Femur (tissue), 1 donor: ENCODE measurements around the gene KATNAL1.

Experiments
- DNase-seq: peaks from one replicate; pipeline ENCODE4 v3.0.0-alpha.2; 2017

Gene KATNAL1

DNA sequence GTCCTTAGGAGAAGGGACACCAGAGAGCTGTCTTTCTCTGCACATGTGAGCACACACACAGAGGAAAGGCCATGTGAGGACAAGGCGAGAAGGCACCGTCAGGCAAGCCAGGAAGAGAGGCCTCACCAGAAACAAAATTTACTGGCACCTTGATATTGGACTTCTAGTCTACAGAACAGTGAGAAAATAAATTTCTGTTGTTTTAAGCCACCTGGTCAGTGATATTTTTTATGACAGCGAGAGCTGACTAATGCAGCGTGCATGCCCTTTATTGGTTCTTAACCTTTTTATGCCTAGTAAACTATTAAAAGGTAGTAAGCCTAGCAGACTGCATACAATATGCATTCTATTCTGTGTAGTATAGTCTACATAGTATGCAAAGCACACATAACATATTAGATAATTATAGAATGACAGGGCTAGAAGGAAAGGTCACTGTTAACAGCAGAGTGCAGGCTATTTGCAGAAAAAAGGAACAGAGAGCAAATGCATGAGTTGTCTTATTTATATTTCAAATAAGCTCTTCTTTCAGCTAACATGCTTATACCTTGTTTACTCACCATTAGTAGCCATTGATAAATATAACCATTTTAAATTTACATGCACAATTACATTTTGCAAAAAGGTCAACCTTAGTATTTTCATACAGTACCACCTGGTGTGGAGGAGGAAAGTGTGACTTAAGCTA is 25.2 kb upstream of the KATNAL1 start:
- DNase-seq, result no peak

DNA sequence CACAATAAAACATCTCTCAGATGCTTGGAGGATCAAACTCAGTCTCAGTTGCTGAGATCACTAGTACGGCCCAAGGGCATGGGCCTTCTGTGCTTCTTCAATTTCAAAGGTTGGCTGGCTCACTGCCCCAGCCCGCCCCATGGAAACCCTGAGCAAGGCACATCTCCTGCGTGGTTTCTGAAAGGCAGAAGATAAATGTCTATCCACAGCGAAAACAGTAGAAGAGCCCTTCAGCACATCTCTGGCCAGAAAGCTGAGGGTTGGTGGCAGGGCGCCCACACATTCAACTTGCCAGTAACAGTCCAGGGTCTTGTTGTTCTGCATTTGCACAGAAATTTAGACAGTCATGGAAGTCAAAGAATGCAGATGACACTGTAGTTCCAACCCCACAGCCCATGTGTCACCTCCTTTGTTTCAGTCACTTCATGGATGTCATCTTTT is 24.0 kb upstream of the KATNAL1 start:
- peak; percentile 47 for DNase-seq

DNA sequence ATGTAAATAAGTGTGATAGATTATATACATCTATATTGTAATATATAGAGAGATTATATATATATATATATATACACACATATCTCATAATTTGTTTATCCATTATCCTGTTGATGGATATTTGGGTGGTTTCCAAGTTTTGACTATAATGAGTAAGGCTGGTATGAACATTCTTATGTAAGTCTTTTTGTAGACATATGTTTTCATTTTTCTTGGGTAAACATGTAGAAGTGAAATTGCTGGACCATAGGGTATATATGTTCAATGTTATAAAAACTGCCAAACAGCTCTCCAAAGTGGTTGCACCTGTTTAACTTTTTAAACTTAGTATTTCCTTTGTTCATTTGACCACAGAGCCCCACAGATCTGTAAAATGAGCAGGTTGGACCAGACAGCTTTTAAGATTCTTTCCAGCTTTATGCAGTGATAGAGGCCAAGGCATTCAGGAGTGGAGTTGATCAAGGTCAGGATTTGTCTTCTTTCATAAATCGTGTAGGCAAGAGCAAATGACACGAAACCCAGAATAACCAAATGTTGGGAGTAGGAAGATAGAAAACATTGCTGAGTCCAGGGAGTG is 21.7 kb upstream of the KATNAL1 start:
- no peak for DNase-seq

DNA sequence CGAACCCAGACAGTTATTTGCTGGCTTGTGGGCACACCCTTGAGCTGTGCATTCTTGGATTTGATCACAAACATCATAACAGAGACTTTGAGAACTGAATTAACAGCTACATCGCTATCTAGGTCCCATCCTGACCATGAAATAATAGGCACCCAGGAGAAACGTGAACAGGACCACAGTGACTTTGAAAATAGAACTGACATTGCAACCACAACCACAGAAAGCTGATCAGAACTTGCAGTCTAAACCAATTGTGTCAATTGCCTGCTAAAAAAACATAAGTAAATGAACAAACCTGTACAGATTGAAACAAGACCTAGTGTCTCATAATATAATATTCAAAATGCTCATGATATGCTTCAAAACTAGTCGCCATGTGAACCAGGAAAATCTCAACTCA is 18.3 kb upstream of the KATNAL1 start:
- no peak for DNase-seq

DNA sequence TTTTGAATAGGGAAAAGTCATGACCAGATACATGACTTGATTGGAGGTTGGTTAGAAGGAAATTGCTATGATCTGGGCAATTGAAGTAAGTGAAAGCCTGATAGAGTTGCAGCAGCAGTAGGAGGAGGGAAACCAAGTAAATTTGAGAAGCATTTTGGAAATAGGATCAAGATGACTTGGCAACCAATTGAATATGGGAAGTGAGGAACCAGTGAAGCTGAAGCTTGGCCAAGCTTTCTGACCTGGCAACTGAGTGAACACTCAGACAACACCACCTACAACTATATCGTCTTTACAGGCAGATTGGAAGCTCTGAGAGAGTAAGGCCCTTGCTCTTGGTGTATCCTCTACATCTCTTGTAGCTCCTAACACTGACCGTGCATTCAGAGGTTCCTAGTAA is 16.2 kb upstream of the KATNAL1 start:
- no peak for DNase-seq

DNA sequence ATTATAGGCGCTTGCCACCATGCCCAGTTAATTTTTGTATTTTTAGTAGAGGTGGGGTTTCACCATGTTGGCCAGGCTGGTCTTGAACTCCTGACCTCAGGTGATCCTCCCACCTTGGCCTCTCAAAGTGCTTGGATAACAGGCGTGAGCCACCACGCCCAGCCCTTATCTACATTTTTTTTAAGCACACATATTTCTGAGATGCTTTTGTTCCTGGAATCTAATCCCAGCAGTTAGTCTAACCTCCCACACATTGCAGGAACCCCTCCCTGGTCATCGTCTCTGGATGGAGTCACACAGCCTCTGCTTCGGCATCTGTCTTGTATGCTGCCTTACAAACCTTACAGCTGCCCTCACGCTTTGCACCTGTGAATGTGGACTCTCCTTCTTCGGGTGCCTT is 15.1 kb upstream of the KATNAL1 start:
- no peak for DNase-seq

DNA sequence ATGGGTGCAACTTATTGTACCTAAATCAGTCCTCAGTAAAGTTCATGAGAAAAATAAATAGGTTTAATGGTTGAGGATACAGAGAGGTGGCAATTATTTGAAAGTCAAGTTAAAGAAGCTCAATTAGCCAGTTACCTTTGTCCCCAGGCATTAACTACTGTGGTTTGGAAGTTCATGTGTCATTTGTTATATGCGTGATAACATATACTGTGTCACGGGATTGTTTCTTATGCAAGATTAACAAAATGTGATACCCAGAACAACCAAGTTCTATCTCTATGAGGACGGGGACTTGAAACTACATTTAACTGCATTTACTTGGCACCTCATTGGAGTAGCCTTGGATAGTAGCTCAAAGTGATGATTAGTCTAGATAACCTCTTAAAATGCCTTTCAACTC is 13.9 kb upstream of the KATNAL1 start:
- DNase-seq, result no peak

DNA sequence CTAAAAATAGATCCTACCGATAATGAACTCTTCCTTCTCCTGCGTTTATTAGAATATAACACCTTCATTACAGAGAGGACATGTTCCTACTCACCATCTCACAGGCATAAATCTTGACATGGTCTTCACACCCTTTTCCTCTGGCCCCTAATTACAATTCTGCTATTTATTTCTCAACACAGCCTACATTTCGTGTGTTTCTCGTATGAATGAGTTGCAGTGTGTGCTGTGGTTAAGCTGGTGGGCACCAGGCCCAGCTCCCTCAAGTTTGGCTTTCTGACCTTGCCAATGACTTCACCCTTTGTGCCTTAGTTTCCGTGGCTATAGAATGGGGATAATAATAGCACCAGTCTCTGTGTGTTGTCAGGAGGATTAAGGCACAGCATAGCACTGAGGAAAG is 12.3 kb upstream of the KATNAL1 start:
- peak; percentile 62 for DNase-seq

DNA sequence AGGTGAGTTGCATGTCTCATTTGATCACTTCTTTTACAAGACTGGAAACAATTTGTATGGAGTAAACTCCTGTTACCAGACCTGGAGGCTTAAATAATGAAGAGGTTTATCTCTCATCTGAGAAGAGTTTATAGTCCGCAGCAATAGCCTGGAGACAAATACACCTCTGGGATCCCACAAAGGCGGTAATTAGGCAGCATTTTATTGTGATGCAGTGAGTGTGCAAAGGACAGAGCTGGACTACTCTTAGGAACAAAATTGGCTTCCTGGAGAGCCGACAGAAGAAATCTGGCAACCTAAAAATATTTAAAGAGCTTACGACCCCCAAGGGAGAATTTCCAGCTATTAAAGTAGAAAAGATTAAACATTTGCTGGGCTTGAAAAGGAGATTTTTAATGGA is 11.8 kb upstream of the KATNAL1 start:
- DNase-seq, result no peak

DNA sequence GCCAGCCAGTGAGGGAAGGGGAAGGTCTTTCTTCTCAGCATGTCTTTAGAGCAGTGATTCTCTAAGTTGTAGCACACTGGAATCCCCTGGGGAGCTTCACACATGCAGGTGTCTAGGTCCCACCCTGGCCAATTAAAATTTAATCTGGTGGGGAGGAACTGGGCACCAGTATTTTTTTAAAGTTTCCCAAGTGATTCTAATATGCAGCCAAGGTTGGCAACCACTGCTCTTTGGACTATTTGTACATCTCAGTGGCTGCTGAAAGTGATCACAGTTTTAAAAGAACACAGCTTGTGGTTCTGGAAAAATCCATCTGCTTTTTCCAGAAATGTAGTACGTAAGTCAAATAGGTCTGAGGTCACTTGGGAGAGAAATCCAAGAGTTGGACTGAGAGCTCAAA is 10.7 kb upstream of the KATNAL1 start:
- DNase-seq, result no peak

DNA sequence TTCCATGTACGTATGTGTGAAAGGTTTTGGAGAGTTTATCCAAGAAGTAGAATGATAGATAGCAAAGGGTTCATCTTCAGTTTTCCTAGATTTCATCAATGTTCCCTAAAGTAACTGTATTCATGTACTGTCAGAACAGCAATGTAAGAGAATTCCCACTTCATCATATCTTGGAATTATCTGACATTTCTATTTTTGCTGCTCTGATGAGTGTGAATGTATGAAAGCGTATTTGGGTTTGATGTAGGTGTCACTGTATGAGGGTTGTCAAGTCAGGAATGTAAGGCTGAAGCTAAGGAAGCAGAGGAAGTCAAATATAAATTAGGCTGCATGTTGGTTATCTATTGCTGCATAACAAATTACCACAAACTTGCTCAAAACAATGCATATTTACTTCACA is 7.2 kb upstream of the KATNAL1 start:
- no peak for DNase-seq

DNA sequence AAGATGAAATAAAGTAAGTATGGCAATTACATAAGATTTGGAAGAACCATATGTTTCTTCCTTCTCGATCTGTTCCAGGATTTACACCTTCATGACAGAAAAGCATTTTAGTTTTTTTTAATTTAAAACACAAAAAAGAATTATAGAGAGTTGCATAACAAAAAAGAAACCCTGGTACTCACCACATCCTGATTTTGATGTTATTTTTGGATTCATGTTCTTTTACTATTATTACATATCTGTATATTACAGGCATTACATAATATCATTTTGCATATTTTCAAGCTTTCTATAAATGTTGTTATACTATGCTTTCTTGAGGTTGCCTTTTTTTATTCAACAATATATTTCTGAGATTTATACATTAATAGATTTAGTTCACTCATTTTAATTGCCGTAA is 6.7 kb upstream of the KATNAL1 start:
- DNase-seq, result no peak

DNA sequence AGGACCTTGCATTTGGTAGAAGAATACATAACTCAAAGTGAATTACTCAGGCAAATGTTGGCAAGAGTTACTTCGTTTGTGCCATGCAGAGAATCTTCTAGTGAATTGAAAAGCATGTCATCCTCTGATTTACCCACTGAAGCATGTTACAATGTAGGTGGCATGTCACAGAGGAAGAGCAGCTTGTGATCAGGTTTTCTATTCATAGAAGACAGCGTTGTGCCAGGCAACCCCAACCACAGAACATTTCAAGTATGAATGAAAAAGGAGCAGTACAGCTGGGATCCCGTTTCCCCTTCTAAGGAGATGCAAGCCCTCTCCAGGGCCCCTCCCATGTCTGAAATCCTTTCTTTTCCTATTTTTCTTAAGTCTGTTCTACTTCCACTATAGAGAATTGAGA is 6.0 kb upstream of the KATNAL1 start:
- DNase-seq, result no peak

DNA sequence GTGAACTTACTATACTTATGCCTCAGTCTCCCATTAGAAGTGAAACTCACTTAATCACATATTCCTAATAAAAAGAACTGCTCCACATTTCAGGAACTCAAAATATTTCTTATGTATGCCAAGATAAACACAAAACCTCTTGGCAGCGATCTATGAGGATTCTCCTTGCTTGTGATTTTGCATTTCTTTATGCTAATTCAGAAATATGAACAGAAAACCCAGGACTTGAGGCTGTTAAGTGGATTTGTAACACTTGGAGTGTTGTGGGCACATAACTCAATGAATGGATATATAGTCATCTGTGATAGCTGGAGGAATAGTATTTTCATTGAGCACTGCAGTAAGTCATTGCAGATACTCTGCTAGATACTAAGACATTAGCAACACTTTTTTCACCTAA is 5.6 kb upstream of the KATNAL1 start:
- DNase-seq, result no peak

DNA sequence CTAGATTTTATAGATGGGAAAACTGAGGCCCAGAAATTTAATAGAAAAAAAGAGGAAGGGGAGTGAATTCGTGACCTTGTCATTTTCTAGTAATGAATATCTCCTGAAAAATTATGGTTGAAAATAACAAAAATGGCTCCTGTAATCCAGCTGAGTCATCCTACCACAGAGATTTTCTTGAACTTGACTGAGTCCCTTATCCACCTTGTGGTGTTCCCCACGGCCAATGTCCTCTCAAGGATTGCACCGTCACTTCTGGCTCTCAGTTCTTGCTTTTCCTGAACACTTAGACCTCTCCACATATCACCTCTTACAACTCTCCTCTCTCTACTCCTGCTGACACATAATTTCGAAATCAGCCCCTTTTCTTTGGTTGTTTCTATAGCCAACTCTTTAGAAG is 1.2 kb upstream of the KATNAL1 start:
- no peak for DNase-seq

DNA sequence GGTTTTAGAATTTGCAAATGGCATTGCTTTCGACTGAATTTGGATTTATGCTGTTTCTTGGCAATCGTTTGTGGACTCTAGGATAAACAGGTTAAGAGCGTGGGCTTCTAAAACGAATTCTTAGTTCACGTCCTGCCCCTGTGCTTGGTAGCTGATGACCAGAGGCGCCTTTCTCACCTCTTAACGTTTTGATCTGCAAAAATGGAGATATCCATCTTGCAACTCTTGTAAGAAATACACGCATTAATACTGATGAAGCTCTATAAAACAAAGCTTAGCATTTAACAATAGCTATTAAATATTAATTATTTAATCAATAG is 580 bp upstream of the KATNAL1 start:
- no peak for DNase-seq

DNA sequence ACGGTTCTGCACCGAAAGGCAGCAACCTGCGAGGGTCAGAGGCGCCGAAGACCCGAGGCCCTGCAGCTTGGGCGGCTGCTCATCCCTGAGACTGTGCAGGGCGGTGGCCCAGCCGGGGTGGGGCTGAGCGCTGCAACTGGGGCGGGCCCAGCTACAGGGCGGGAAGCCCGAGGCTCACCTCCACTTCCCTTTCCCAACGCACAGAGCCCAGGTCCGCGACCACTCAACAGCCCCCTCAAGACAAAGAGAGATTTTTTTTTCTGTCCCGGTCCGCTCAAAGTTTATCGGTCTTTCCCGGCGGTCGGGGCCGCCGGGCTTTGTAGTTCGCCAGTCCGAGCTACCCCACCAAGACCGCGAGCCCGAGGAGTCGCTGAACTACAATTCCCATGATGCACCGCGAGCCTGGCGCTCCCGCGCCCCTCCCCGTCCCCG is 573 bp downstream of the KATNAL1 start:
- peak; percentile 95 for DNase-seq

DNA sequence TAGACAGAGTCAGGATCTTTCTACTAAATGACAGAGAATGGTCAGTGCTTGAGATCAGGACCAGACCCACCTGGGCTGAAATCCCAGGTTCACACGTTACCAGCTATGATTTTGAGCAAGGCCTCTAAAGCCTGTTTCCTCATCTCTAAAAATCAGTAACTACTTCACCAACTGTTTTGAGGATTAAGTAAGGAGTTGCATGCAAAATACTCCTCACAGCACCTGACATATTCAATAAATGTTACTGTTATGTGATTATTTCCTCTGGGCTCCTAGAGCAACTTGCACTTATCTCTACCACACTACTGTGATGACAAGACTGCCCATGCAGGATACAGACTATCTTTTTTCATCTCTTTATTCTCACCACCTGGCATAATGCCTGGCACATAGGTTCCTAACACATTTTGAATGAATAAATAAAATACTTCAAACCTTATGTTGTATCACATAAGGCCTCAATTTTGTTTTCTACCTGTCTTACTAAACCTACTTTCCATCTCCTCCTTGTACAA is 1.8 kb downstream of the KATNAL1 start:
- DNase-seq, result no peak

DNA sequence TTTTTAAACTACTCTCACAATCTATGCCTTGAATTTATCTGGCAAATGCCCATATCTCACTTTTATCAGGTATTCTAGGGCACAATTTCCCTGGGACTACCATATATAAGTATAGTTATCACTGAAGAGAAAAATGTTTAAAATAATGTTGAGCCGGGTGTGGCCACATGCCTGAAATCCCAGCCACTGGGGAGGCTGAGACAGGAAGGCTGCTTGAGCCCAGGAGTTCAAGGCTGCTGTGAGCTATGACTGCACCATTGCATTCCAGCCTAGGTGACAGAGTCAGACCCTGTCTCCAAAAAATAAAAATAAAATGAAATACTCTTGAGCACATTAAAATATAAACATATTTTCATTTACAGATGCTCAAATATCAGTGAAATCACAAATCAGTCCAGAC is 4.1 kb downstream of the KATNAL1 start:
- DNase-seq, result no peak

DNA sequence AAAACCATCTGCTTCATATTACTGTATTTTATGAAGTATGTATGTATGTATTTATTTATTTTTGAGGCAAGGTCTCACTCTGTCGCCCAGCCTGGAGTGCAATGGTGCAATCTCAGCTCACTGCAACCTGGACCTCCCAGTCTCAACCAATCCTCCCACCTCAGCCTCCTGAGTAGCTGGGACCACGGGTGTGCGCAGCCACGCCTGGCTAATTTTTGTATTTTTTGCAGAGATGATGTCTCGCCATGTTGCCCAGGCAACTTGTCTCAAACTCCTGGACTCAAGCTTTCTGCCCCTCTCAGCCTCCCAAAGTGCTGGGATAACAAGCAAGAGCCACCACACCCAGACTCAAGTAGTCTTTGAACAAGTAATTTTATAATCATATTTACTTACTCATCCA is 5.5 kb downstream of the KATNAL1 start:
- DNase-seq, result no peak

DNA sequence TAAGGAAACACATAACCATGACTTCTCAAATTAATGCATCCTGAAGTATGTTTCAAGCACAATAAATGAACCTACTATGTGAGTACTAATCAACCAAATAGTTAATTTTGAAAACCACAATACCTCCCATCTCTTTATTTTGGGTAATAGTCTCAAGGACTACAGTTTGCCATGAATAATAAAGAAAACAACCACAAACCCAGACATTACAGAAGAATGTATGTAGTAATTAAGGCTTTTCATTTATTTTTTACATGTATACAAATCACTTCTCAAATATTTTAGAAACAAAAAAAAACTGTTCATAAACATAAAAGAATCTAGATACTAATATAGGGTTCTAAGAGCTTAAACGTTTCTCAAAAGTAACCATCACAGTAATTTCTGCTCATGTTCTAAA is 6.8 kb downstream of the KATNAL1 start:
- no peak for DNase-seq

DNA sequence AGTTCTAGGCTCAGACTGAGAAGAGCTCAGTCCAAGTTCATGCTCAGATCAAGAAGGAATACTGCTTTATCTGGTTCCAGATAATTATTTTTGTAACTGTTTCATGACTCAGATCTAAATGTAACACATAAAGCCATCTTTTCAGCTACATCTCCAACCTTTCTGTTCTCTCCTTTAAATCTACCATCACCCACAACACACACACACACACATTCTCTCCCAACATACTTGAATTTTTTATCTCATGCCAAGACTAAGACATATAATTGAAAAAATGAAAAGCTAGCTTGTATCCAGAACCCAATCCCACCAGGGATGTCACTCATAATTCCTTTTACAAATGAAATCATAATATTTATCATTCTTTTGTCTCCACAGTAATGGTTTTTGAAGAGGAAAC is 7.6 kb downstream of the KATNAL1 start:
- no peak for DNase-seq

DNA sequence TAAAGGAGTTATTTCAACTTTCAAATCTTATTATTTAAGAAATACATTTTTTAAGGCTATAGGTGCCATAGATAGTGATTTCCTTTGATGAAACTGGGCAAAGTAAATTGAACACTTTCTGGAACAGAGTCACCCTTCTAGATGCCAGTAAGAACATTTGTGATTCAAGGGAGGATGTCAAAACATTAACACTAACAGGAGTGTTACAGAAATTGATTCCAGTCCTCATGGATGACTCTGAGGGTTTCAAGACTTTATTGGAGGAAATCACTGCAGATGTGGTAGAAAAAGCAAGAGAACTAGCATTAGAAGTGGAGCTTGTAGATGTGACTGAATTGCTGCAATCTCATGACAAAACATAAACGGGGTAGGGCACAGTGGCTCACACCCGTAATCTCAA is 12.2 kb downstream of the KATNAL1 start:
- DNase-seq, result no peak

DNA sequence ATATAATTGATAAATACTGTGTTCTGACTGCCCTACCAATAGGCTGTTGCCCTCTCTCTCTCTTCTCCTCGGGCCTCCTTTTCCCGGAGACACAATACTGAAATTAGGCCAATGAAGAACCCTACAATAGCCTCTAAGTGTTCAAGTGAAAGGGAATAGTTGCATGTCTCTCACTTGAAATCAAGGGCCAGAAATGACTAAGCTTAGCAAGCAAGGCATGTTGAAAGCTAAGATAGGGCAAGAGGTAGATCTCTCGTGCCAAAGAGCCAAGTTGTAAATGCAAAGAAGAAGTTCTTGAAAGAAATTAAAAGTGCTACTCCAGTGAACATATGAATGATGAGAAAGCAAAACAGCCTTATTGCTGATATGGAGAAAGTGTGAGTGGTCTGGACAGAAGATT is 13.3 kb downstream of the KATNAL1 start:
- no peak for DNase-seq

DNA sequence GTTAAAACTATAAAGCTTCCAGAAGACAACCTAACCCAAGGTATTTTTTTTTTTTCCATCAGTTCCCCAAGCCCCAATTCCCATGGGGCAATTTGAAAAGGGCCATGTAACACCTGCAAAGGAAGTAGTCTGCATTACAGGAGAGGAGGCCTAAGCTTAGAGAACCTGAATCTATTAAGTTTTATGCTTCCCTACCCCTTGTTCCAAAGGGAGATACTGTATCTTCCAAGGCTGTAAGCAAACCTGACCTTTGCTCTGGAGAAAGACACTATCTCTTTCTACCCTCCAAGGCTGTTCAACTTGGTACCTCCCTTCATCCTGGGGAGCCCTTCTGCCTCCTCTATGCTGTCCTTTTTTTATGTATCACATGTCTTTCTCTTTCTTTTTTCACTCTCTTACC is 15.0 kb downstream of the KATNAL1 start:
- no peak for DNase-seq
